GM12878 (cell line): ENCODE results near the gene GOLIM4. TPM values are rescaled to one million over a fixed set of nuclear protein-coding genes. Genes with fewer than 3 reads are reported as not detected.

Experiments
- ATAC-seq: fragments of 200-7000 bp; cut with Tn5 transposase; 3 replicates; pipeline ENCODE4 v1.9.1; 2020; ENCODE audit warnings: mild to moderate bottlenecking, moderate library complexity
- BruUV-seq: library from RNA; stranded (reverse); fragments of 400-500 nt; replicated peaks from 2 replicates; lab custom pipeline; 2021; lab: Mats Ljungman, UMichigan
- CTCF ChIA-PET: fragments of 300-600 bp; sonication (Branson Sonifier 250); formaldehyde crosslinking; extraction: SDS; loops from one replicate; lab custom pipeline; 2021; ENCODE audit warnings: inconsistent platforms; lab: Yijun Ruan, JAX
- POLR2A ChIA-PET: fragments of 350-600 bp; formaldehyde crosslinking; extraction: SDS; loops from one replicate; lab custom pipeline; 2021; ENCODE audit warnings: inconsistent platforms; lab: Charles Lee
- RAD21 ChIA-PET: fragments of 300-600 bp; sonication (Branson Sonifier 250); formaldehyde crosslinking; loops from one replicate; lab custom pipeline; 2023; ENCODE audit warnings: antibody characterized with exemption; ENCODE audit not compliant: unreplicated experiment; lab: Charles Lee
- SMC1A ChIA-PET: fragments of 300-600 bp; sonication (Branson Sonifier 250); formaldehyde crosslinking; loops from one replicate; lab custom pipeline; 2023; ENCODE audit not compliant: unreplicated experiment, uncharacterized antibody; lab: Charles Lee
- DNase-seq: peaks from one replicate; pipeline ENCODE4 v3.0.0-alpha.2; 2011; ENCODE audit warnings: low read depth, low spot score
- FAIRE-seq: peaks from 3 replicates; lab custom pipeline; 2011; peaks lifted over from hg19 to GRCh38; lab: Jason Lieb, UNC
- H2AFZ ChIP-seq: 2 replicates; pipeline ENCODE4 v1.6.0; 2011; ENCODE audit warnings: low read depth, low read length, control low read depth; ENCODE audit not compliant: control insufficient read depth
- H3K27ac ChIP-seq: 2 replicates; pipeline ENCODE4 v1.5.1; 2011; ENCODE audit warnings: control low read depth; ENCODE audit not compliant: control insufficient read depth, insufficient read depth
- H3K27me3 ChIP-seq, 2 experiments: replicated peaks in 1 of 2; 2 replicates each; pipeline versions ENCODE4 v1.6.0 to v1.6.1; 2011; ENCODE audit warnings: low read length in 1 of 2; ENCODE audit not compliant: control insufficient read depth in 2 of 2, insufficient read depth in 2 of 2
- H3K36me3 ChIP-seq, 2 experiments: 2 replicates each; pipeline ENCODE4 v1.5.1; 2011; ENCODE audit warnings: low read length in 1 of 2; ENCODE audit not compliant: control insufficient read depth in 2 of 2, insufficient read depth in 2 of 2
- H3K4me1 ChIP-seq: 2 replicates; pipeline ENCODE4 v1.6.1; 2011; ENCODE audit warnings: mild to moderate bottlenecking, low read length, moderate library complexity, mixed read lengths; ENCODE audit not compliant: control insufficient read depth, insufficient read depth
- H3K4me2 ChIP-seq: 2 replicates; pipeline ENCODE4 v1.6.0; 2011; ENCODE audit warnings: control low read depth; ENCODE audit not compliant: control insufficient read depth, insufficient read depth
- H3K4me3 ChIP-seq: fragments of 200-600 bp; sonication (generic); 2 replicates; pipeline ENCODE4 v1.5.1; 2016
- H3K79me2 ChIP-seq: 2 replicates; pipeline ENCODE4 v1.6.0; 2011; ENCODE audit warnings: low read length; ENCODE audit not compliant: control insufficient read depth, insufficient read depth
- H3K9ac ChIP-seq: 2 replicates; pipeline ENCODE4 v1.8.0; 2011; ENCODE audit warnings: low read length, control low read depth, mixed read lengths; ENCODE audit not compliant: control insufficient read depth, insufficient read depth
- H3K9me3 ChIP-seq: replicated peaks from 3 replicates; pipeline ENCODE4 v1.5.1; 2011; ENCODE audit warnings: mild to moderate bottlenecking, low read length; ENCODE audit not compliant: control insufficient read depth, insufficient read depth
- H4K20me1 ChIP-seq: 2 replicates; pipeline ENCODE4 v1.6.0; 2011; ENCODE audit not compliant: control insufficient read depth, insufficient read depth
- BACH1 ChIP-seq: fragments of 450-650 bp; IDR thresholded peaks from 2 replicates; pipeline ENCODE4 v1.6.1; 2017; ENCODE audit warnings: mild to moderate bottlenecking, borderline replicate concordance
- CBFB ChIP-seq: IDR thresholded peaks from 2 replicates; pipeline ENCODE4 v1.6.1; 2016; ENCODE audit warnings: antibody characterized with exemption, low read depth
- CBX3 ChIP-seq: fragments of 200-600 bp; sonication (generic); IDR thresholded peaks from 2 replicates; pipeline ENCODE4 v1.6.1; 2016; ENCODE audit warnings: low read depth, borderline replicate concordance
- ETV6 ChIP-seq, 2 experiments: fragments of 450-650 bp in 1 of 2; IDR thresholded peaks in 1 of 2; conservative IDR thresholded peaks in 1 of 2; 2 replicates each; pipeline ENCODE4 v1.6.1; 2014; ENCODE audit warnings: antibody characterized with exemption in 1 of 2, borderline replicate concordance in 1 of 2, low read depth in 1 of 2, mild to moderate bottlenecking in 1 of 2, moderate library complexity in 1 of 2
- FOXK2 ChIP-seq: fragments of 450-650 bp; IDR thresholded peaks from 2 replicates; pipeline ENCODE4 v1.6.1; 2017; ENCODE audit warnings: mild to moderate bottlenecking, moderate library complexity
- GABPA ChIP-seq: IDR thresholded peaks from 2 replicates; pipeline ENCODE4 v1.6.1; 2014; ENCODE audit warnings: antibody characterized with exemption, low read depth, mild to moderate bottlenecking, inconsistent platforms
- HDAC2 ChIP-seq: fragments of 200-600 bp; sonication (generic); IDR thresholded peaks from 2 replicates; pipeline ENCODE4 v1.6.1; 2017
- IRF5 ChIP-seq: fragments of 450-650 bp; IDR thresholded peaks from 2 replicates; pipeline ENCODE4 v1.6.1; 2017; ENCODE audit warnings: borderline replicate concordance
- MEF2A ChIP-seq: IDR thresholded peaks from 2 replicates; pipeline ENCODE4 v1.6.1; 2011; ENCODE audit warnings: low read depth, mild to moderate bottlenecking, low read length, moderate library complexity; ENCODE audit not compliant: insufficient read depth
- MEF2B ChIP-seq: fragments of 450-650 bp; IDR thresholded peaks from 2 replicates; pipeline ENCODE4 v1.6.1; 2018; ENCODE audit warnings: mild to moderate bottlenecking, moderate library complexity; ENCODE audit not compliant: partially characterized antibody, poor library complexity, severe bottlenecking
- NFYB ChIP-seq: IDR thresholded peaks from 2 replicates; pipeline ENCODE4 v1.6.1; 2011; ENCODE audit warnings: low read depth, mild to moderate bottlenecking, low read length, improper control_type of control experiment, moderate library complexity; ENCODE audit not compliant: insufficient read depth
- NR2C2 ChIP-seq: IDR thresholded peaks from 2 replicates; pipeline ENCODE4 v1.6.1; 2011; ENCODE audit warnings: borderline replicate concordance, low read depth; ENCODE audit not compliant: control insufficient read depth, insufficient read length
- NRF1 ChIP-seq: conservative IDR thresholded peaks from 2 replicates; pipeline ENCODE4 v1.6.1; 2011; ENCODE audit warnings: mild to moderate bottlenecking, low read depth, low read length, improper control_type of control experiment
- PKNOX1 ChIP-seq: fragments of 450-650 bp; IDR thresholded peaks from 2 replicates; pipeline ENCODE4 v1.6.1; 2016; ENCODE audit warnings: mild to moderate bottlenecking
- RAD21 ChIP-seq: IDR thresholded peaks from 2 replicates; pipeline ENCODE4 v1.6.1; 2011; ENCODE audit warnings: mild to moderate bottlenecking, low read depth, low read length, moderate library complexity; ENCODE audit not compliant: insufficient read depth
- RUNX3 ChIP-seq: IDR thresholded peaks from 2 replicates; pipeline ENCODE4 v1.6.1; 2012; ENCODE audit warnings: low read length, inconsistent platforms
- SKIL ChIP-seq: fragments of 450-650 bp; IDR thresholded peaks from 2 replicates; pipeline ENCODE4 v1.6.1; 2017; ENCODE audit warnings: mild to moderate bottlenecking, low read depth, inconsistent platforms; ENCODE audit not compliant: poor library complexity, severe bottlenecking
- SMC3 ChIP-seq: IDR thresholded peaks from 2 replicates; pipeline ENCODE4 v1.6.1; 2011; ENCODE audit warnings: low read length, improper control_type of control experiment, borderline replicate concordance
- TBL1XR1 ChIP-seq: IDR thresholded peaks from 2 replicates; pipeline ENCODE4 v1.6.1; 2012; ENCODE audit warnings: low read depth, low read length, improper control_type of control experiment
- ZNF207 ChIP-seq: fragments of 450-650 bp; IDR thresholded peaks from 2 replicates; pipeline ENCODE4 v1.6.1; 2014; ENCODE audit warnings: antibody characterized with exemption, mild to moderate bottlenecking, borderline replicate concordance
- ZNF274 ChIP-seq: IDR thresholded peaks from one replicate; pipeline ENCODE4 v1.8.0; 2011; ENCODE audit not compliant: insufficient read length, insufficient read depth
- WGBS: methylation state at CpG from one replicate; pipeline ENCODE4 v1.1.6; 2016; ENCODE audit warnings: low lambda C conversion rate; ENCODE audit not compliant: insufficient replicate concordance, insufficient coverage; ENCODE audit errors: missing lambda C conversion rate; 5-methylcytosine and 5-hydroxymethylcytosine counted together
- in situ Hi-C: fragments of 300-500 bp; cut with MboI; formaldehyde crosslinking; loops from 9 replicates; pipeline ENCODE4 v1.14.3; 2018; ENCODE audit warnings: mixed read lengths
- intact Hi-C: fragments of 100-400 bp; cut with micrococcal nuclease; formaldehyde crosslinking; loops from one replicate; pipeline ENCODE4 v1.14.2; 2022; ENCODE audit not compliant: unreplicated experiment
- polyA plus RNA-seq, 11 experiments: library from polyadenylated mRNA; depleted of rRNA in 4 of 11; unstranded in 6 of 11; stranded (reverse) in 5 of 11; fragments of >200 nt; fragmentation: Nextera tagmentation in 4 of 11; fragmentation: Illumina TruSeq in 1 of 11; extraction: Ambion mirVana in 4 of 11; extraction: Trizol in 1 of 11; gene quantifications; 1 replicate in 1 of 11; 2 replicates in 10 of 11; pipeline versions ENCODE4 v1.2.1 to v1.2.3, GENCODE V29; 2011 to 2016; ENCODE audit warnings: inconsistent platforms in 2 of 11, missing spikeins in 2 of 11, low read depth in 1 of 11
- total RNA-seq, 4 experiments: library from RNA; depleted of rRNA in 3 of 4; stranded (reverse); fragments of >200 nt in 3 of 4; fragmentation: Illumina TruSeq in 1 of 4; extraction: Trizol in 1 of 4; gene quantifications; 2 replicates each; pipeline versions ENCODE4 v1.2.1 to v1.2.3, GENCODE V29; 2013 to 2021

The GOLIM4 gene
- total and polyA plus RNA-seq, 10 of the 15 experiments (the other 5 are each of a cell fraction or from before 2014, with no cell fraction given), result 11.1 to 32.4 (median 19.3) TPM

GRCh38 chr3:168127466-168127865 lies 31.7 kb upstream of the GOLIM4 start (continued):
- TF ChIP-seq MEF2B (no peak), BACH1 (no peak), IRF5 (no peak), HDAC2 (no peak)

- Histone ChIP-seq H3K9me3 (no peaks in the 10 kb centered on the region; the same call in 2 of the 3 replicates), H4K20me1 (no peaks in the 10 kb centered on the region), H3K4me1 (no peaks in the 10 kb centered on the region), H3K79me2 (no peaks in the 10 kb centered on the region), H3K4me3 (no peak overlapping the region), H3K27ac (no peak overlapping the region), H3K36me3 (no peaks in the 10 kb centered on the region), H3K9ac (no peak overlapping the region), H3K27me3 (no peaks in the 10 kb centered on the region), H2AFZ (no peak overlapping the region), H3K4me2 (no peak overlapping the region)
- 82% methylated on average over 7 of the region's 7 CpGs for WGBS
- RAD21 ChIA-PET, result no interaction called here
- in situ Hi-C loops (no loop called here), intact Hi-C loops (no loop called here)
- DNase-seq (no peak), ATAC-seq (no peak), FAIRE-seq (no peak)
- CTCF ChIA-PET, result interaction anchor here (1.1 to 2.2 kb wide), 3 partner anchors 13 to 78 kb away, joined by 4 to 5 read pairs (median 5); no protein-coding TSS in a partner anchor
- SMC1A ChIA-PET, result no interaction called here
- POLR2A ChIA-PET, result no interaction called here
- BruUV-seq, result no TSS peak
- TF ChIP-seq NR2C2 (no peak), SKIL (no peak), MEF2A (no peak), NRF1 (no peak), SMC3 (no peak), CBFB (no peak), FOXK2 (no peak), RUNX3 (no peak), CBX3 (no peak), PKNOX1 (no peak), ETV6 (conservative IDR thresholded peaks at IDR 0.05 in 1 of 2, IDR thresholded peaks at IDR 0.05 in 1 of 2; ENCODE audit: borderline replicate concordance in 1 of 2, low read depth in 1 of 2) (no peak), GABPA (no peak), TBL1XR1 (no peak), ZNF274 (no peak), RAD21 (no peak), ZNF207 (no peak), NFYB (no peak)
These were observed 29.1 kb upstream of the GOLIM4 start for GRCh38 chr3:168124791-168125190.
